Mucosa of descending colon (tissue), 3 donors: ENCODE results near the gene CEACAM18. TPM values are rescaled to one million over a fixed set of nuclear protein-coding genes. Genes with fewer than 3 reads are reported as not detected.
"Not testable (repeated sequence)": the region's sequence is repeated elsewhere in the genome, so short reads cannot be mapped to it uniquely, and the experiment has no call there.

Experiments
- ATAC-seq: fragments of 200-7000 bp; cut with Tn5 transposase; one replicate; pipeline ENCODE4 v1.9.1; 2020; ENCODE audit warnings: mild to moderate bottlenecking, moderate library complexity
- DNase-seq, 3 donors: peaks; one replicate each; pipeline ENCODE4 v3.0.0-alpha.2; 2020
- H3K36me3 ChIP-seq: fragments of 200-600 bp; one replicate; pipeline ENCODE4 v1.8.0; 2021; ENCODE audit warnings: low read depth, mild to moderate bottlenecking
- H3K4me1 ChIP-seq: fragments of 200-600 bp; one replicate; pipeline ENCODE4 v1.8.0; 2021; ENCODE audit warnings: low read depth, mild to moderate bottlenecking
- H3K4me3 ChIP-seq: fragments of 200-600 bp; one replicate; pipeline ENCODE4 v1.8.0; 2021; ENCODE audit warnings: mild to moderate bottlenecking
- H3K9me3 ChIP-seq: fragments of 200-600 bp; one replicate; pipeline ENCODE4 v1.8.0; 2021; ENCODE audit warnings: mild to moderate bottlenecking
- CTCF ChIP-seq: fragments of 200-600 bp; IDR thresholded peaks from one replicate; pipeline ENCODE4 v1.8.0; 2022; ENCODE audit warnings: antibody characterized with exemption, mild to moderate bottlenecking
- intact Hi-C, 2 donors: fragments of 100-400 bp; cut with DNase I in 1 of 2; cut with micrococcal nuclease in 1 of 2; formaldehyde crosslinking; loops; one replicate each; pipeline versions ENCODE4 v1.11.0 to v1.11.1; 2022; cut with DNase I, micrococcal nuclease
- total RNA-seq, 3 donors: library from RNA; stranded (reverse); fragmentation: NEBNext Ultra II Directional in 2 of 3; extraction: Animal tissue kit (Norgen Biotek cat#: 25700) in 2 of 3; gene quantifications; one replicate each; pipeline versions ENCODE4 v1.2.1 to v1.2.4, GENCODE V29; 2021 to 2023
- donor health status: DM: no; HTN: no; CAD: no; lungs with moderate emphysema.
- donor health status: DM: no; HTN: no; CAD: no.
- donor health status: DM: no; HTN: yes; CAD: no.

The CEACAM18 gene
- total RNA-seq, 3 donors from 2014 or later = 0.58 TPM; not detected in 2

DNA sequence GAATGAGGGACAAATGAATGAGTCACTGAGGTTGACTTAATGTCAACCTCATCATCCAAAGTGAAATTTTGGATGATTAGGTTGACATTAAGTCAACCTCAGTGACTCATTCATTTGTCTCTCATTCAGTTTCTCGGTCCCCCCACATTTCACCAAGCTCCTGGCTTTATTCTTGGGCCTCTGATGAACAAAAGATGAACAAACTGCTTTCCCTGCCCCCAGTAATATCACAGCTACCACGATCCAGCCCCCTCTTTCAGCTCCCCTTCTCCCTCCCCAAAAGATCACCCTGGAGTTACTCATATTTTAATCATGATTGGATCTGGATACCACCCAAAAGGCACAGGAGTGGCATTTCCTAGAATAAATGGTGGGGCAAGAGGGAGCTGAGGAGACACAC is 10.8 kb downstream of the CEACAM18 start:
- no peak for ATAC-seq
- Histone ChIP-seq H3K4me3 (no peak overlapping the region), H3K4me1 (no peaks in the 10 kb centered on the region), H3K9me3 (no peaks in the 10 kb centered on the region), H3K36me3 (no peaks in the 10 kb centered on the region)
- TF ChIP-seq CTCF = no peak
- intact Hi-C loops = no loop called here
- no peak for DNase-seq

- H3K36me3 ChIP-seq = no peaks in the 10 kb centered on the region
- ATAC-seq (no peak), DNase-seq (no peak)
- H3K9me3 ChIP-seq = no peaks in the 10 kb centered on the region
- no peaks in the 10 kb centered on the region for H3K4me1 ChIP-seq
- intact Hi-C loops = no loop called here
- H3K4me3 ChIP-seq = no peak overlapping the region
- no peak for TF ChIP-seq CTCF
Measured at GRCh38 chr19:51490676-51491075, 12.3 kb downstream of the CEACAM18 start.

DNA sequence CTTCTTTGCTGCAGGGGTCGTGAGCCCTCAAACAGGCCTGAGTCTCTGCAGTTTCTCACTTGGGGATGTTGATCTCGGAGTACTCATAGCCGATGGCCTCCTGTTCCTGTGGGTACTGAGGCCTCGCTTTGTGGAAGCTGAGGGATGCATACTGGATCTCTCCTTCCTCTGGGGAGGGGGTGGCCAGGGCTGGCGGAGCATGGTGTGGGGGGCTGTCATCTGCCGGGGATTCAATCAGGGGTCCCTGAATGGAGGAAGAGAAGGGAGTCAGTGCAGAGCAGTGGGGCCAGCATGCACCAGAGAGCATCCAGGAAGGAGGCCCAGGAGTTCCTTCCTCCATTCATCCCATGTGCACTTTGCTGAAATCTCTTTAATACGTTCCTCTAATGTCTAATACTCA is 13.2 kb downstream of the CEACAM18 start:
- TF ChIP-seq CTCF = no peak
- ATAC-seq (no peak), DNase-seq (no peak)
- Histone ChIP-seq H3K36me3 (no peaks in the 10 kb centered on the region), H3K4me1 (no peaks in the 10 kb centered on the region), H3K4me3 (no peak overlapping the region), H3K9me3 (no peaks in the 10 kb centered on the region)
- intact Hi-C loops = no loop called here

DNA sequence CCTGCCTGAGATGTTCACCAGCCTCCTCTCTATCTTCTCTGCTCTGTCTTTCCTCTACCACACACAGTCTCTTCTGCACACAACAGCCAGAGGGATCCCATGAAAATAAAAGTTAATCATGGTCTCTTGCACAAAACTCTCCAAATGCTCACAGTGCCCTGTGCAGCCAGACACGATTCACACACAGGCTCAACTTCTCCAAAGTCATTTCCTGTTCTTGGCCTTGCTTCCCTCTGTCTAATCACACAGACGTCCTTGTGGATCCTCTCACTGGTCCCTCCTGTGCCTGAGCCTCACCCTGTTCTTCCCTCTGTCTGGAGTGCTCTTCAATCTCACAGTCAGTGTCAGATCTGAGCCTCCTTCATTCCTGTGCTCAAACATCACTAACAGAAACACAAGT is 15.4 kb downstream of the CEACAM18 start:
- Histone ChIP-seq H3K4me3 (no peak overlapping the region), H3K36me3 (no peaks in the 10 kb centered on the region), H3K9me3 (no peaks in the 10 kb centered on the region), H3K4me1 (no peaks in the 10 kb centered on the region)
- TF ChIP-seq CTCF = no peak
- DNase-seq (no peak), ATAC-seq (no peak)
- intact Hi-C loops = no loop called here

DNA sequence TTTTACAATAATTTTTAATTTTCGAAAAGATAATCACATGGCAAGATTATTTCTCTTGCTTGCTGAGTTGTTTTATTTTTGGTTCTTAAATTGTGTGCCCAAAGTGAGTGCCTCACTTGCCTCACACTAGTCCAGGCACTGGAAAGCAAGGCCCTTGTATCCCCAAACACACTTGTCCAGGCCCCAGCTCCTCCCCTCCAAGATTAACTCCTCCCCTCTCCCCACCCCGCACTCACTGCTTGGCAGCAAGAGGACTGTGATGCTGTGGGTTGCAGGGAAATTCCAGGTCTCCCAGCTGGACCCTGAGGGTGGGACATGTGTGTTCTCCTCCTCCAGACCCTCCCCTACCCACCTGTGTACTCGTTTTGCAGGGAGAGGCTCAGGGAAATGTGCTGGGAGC is 19.3 kb downstream of the CEACAM18 start:
- Histone ChIP-seq H3K4me3 (no peak overlapping the region), H3K9me3 (no peaks in the 10 kb centered on the region), H3K36me3 (no peaks in the 10 kb centered on the region), H3K4me1 (no peaks in the 10 kb centered on the region)
- no peak for TF ChIP-seq CTCF
- ATAC-seq = no peak
- DNase-seq = no peak
- intact Hi-C loops = no loop called here

DNA sequence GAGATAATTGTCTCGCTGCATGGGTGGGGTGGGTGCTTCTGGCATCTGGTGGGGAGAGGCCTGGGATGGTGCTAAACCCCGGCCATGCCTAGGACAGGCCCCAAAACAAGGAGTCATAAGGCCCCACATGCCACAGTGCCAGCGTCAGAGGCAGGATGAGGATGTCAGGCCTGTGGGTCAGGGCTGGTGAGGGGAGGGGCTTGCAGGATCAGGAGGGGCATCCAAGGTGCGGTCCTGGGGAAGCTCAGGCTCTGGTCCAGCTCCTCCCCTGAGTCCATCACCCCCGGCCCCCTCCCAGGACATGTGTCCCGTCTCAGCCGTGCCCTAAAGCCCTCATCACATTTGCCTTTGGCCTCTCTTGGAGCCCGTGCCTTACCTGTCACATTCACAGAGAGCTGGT is 22.6 kb downstream of the CEACAM18 start:
- intact Hi-C loops, ATAC-seq, H3K4me1 ChIP-seq, H3K9me3 ChIP-seq, DNase-seq, H3K4me3 ChIP-seq, H3K36me3 ChIP-seq: not testable (repeated sequence)
